Measurements from ENCODE around the gene RCOR3. TPM values are rescaled to one million over a fixed set of nuclear protein-coding genes. Genes with fewer than 3 reads are reported as not detected.
"Not testable (repeated sequence)": the region's sequence is repeated elsewhere in the genome, so short reads cannot be mapped to it uniquely, and the experiment has no call there.

The RCOR3 gene
- total RNA-seq, 1 experiment from 2014 or later: 39.0 TPM

DNA sequence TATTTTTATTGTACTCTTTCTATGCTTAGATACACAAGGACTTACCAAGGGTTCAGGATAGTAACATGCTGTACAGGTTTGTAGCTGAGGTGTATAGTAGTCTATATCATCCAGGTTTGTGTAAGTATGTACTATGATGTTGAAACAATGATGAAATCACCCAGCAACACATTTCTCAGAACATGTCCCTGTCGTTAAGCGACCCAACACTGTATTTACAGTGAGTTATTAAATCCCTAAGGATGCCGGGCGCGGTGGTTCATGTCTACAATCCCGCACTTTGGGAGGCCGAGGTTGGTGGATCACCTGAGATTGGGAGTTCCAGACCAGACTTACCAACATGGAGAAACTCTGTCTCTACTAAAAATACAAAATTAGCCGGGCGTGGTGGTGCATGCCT, 21.6 kb upstream of the RCOR3 start:
- no peaks in the 10 kb centered on the region for H3K9me3 ChIP-seq (ENCODE audit: low read depth, low read length, poor library complexity, severe bottlenecking)
- ChIA-PET CTCF (no interaction called here), POLR2A (ENCODE audit: low non-redundant PET) (no interaction called here)
- TF ChIP-seq EZH2 (IDR thresholded peaks at IDR 0.05; ENCODE audit: borderline replicate concordance, low read depth, low read length, poor library complexity, severe bottlenecking): no peak
- TF ChIP-seq, protein P1, sequence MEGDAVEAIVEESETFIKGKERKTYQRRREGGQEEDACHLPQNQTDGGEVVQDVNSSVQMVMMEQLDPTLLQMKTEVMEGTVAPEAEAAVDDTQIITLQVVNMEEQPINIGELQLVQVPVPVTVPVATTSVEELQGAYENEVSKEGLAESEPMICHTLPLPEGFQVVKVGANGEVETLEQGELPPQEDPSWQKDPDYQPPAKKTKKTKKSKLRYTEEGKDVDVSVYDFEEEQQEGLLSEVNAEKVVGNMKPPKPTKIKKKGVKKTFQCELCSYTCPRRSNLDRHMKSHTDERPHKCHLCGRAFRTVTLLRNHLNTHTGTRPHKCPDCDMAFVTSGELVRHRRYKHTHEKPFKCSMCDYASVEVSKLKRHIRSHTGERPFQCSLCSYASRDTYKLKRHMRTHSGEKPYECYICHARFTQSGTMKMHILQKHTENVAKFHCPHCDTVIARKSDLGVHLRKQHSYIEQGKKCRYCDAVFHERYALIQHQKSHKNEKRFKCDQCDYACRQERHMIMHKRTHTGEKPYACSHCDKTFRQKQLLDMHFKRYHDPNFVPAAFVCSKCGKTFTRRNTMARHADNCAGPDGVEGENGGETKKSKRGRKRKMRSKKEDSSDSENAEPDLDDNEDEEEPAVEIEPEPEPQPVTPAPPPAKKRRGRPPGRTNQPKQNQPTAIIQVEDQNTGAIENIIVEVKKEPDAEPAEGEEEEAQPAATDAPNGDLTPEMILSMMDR (conservative IDR thresholded peaks at IDR 0.05; ENCODE audit: low read depth, low read length): no peak
- no peak for DNase-seq (ENCODE audit: low spot score)
- no peaks in the 10 kb centered on the region for H3K4me1 ChIP-seq (ENCODE audit: insufficient read depth, low read length, poor library complexity, severe bottlenecking)
- H3K4me3 ChIP-seq (ENCODE audit: low read depth, low read length, poor library complexity, severe bottlenecking): no peak overlapping the region
- no peaks in the 10 kb centered on the region for H3K36me3 ChIP-seq (ENCODE audit: insufficient read depth, low read length, poor library complexity, severe bottlenecking)
- no TSS peak for BruUV-seq (replicated peaks)
- intact Hi-C loops (cut with micrococcal nuclease; ENCODE audit: unreplicated experiment): no loop called here
- no peak overlapping the region for H3K27ac ChIP-seq (ENCODE audit: low read depth, low read length, poor library complexity, severe bottlenecking)
- no peaks in the 10 kb centered on the region for H3K27me3 ChIP-seq (replicated peaks; ENCODE audit: insufficient read depth, low read depth, low read length, poor library complexity)

GRCh38 chr1:211240567-211240966, 18.6 kb upstream of the RCOR3 start:
- DNase-seq (ENCODE audit: low spot score); BruUV-seq (replicated peaks); H3K27ac ChIP-seq (ENCODE audit: low read depth, low read length, poor library complexity, severe bottlenecking); CTCF ChIA-PET; H3K4me1 ChIP-seq (ENCODE audit: insufficient read depth, low read length, poor library complexity, severe bottlenecking); H3K4me3 ChIP-seq (ENCODE audit: low read depth, low read length, poor library complexity, severe bottlenecking); POLR2A ChIA-PET (ENCODE audit: low non-redundant PET); intact Hi-C loops (cut with micrococcal nuclease; ENCODE audit: unreplicated experiment); H3K9me3 ChIP-seq (ENCODE audit: low read depth, low read length, poor library complexity, severe bottlenecking); H3K36me3 ChIP-seq (ENCODE audit: insufficient read depth, low read length, poor library complexity, severe bottlenecking); H3K27me3 ChIP-seq (replicated peaks; ENCODE audit: insufficient read depth, low read depth, low read length, poor library complexity): not testable (repeated sequence)

DNA sequence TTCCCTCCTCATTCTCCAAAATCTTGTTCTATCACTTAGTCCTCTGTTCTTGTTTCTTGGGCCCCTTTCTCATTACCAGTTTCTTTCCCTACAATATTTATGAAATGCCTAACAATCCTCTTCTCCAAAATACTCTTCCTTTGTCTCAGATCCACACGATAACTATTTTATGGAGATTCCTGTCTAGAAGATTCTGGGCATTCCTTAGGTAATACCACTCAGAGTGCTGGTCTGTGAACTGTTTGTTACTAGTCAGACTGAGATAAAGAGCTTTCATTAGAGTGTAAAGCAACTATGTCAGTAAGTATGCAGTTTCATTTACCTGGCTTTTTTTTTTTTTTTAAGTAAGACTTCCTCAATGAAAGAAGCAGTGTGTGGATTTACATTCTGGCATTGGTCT, 18.1 kb upstream of the RCOR3 start:
- no peak overlapping the region for H3K27ac ChIP-seq (ENCODE audit: low read depth, low read length, poor library complexity, severe bottlenecking)
- no peaks in the 10 kb centered on the region for H3K9me3 ChIP-seq (ENCODE audit: low read depth, low read length, poor library complexity, severe bottlenecking)
- ChIA-PET CTCF (no interaction called here), POLR2A (ENCODE audit: low non-redundant PET) (no interaction called here)
- no peak for TF ChIP-seq EZH2 (IDR thresholded peaks at IDR 0.05; ENCODE audit: borderline replicate concordance, low read depth, low read length, poor library complexity, severe bottlenecking)
- TF ChIP-seq, protein P1 (conservative IDR thresholded peaks at IDR 0.05; ENCODE audit: low read depth, low read length): no peak
- H3K4me1 ChIP-seq (ENCODE audit: insufficient read depth, low read length, poor library complexity, severe bottlenecking): no peaks in the 10 kb centered on the region
- H3K27me3 ChIP-seq (replicated peaks; ENCODE audit: insufficient read depth, low read depth, low read length, poor library complexity): no peaks in the 10 kb centered on the region
- H3K36me3 ChIP-seq (ENCODE audit: insufficient read depth, low read length, poor library complexity, severe bottlenecking): no peaks in the 10 kb centered on the region
- no peak overlapping the region for H3K4me3 ChIP-seq (ENCODE audit: low read depth, low read length, poor library complexity, severe bottlenecking)
- DNase-seq (ENCODE audit: low spot score): no peak
- BruUV-seq (replicated peaks): no TSS peak
- intact Hi-C loops (cut with micrococcal nuclease; ENCODE audit: unreplicated experiment): no loop called here

GRCh38 chr1:211243639-211244038, 15.5 kb upstream of the RCOR3 start:
- H3K9me3 ChIP-seq (ENCODE audit: low read depth, low read length, poor library complexity, severe bottlenecking); H3K36me3 ChIP-seq (ENCODE audit: insufficient read depth, low read length, poor library complexity, severe bottlenecking); BruUV-seq (replicated peaks); POLR2A ChIA-PET (ENCODE audit: low non-redundant PET); DNase-seq (ENCODE audit: low spot score); H3K4me1 ChIP-seq (ENCODE audit: insufficient read depth, low read length, poor library complexity, severe bottlenecking); H3K27me3 ChIP-seq (replicated peaks; ENCODE audit: insufficient read depth, low read depth, low read length, poor library complexity); H3K4me3 ChIP-seq (ENCODE audit: low read depth, low read length, poor library complexity, severe bottlenecking); H3K27ac ChIP-seq (ENCODE audit: low read depth, low read length, poor library complexity, severe bottlenecking); intact Hi-C loops (cut with micrococcal nuclease; ENCODE audit: unreplicated experiment); CTCF ChIA-PET: not testable (repeated sequence)

DNA sequence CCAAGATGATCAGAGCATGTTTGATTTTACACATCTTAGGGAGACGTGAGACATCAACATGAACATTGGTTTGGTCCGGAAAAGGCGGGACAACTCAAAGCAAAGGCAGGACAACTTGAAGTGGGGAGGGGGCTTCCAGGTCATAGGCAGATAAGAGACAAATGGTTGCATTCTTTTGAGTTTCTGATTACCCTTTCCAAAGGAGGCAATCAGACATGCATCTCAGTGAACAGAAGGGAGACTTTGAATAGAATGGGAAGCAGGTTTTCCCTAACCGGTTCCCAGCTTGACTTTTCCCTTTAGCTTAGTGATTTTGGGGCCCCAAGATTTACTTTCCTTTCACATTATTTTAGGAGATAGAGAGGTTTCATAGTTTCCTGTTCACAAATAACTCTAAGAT, 12.6 kb upstream of the RCOR3 start:
- BruUV-seq (replicated peaks); H3K27me3 ChIP-seq (replicated peaks; ENCODE audit: insufficient read depth, low read depth, low read length, poor library complexity); H3K4me1 ChIP-seq (ENCODE audit: insufficient read depth, low read length, poor library complexity, severe bottlenecking); H3K36me3 ChIP-seq (ENCODE audit: insufficient read depth, low read length, poor library complexity, severe bottlenecking); intact Hi-C loops (cut with micrococcal nuclease; ENCODE audit: unreplicated experiment); H3K4me3 ChIP-seq (ENCODE audit: low read depth, low read length, poor library complexity, severe bottlenecking); POLR2A ChIA-PET (ENCODE audit: low non-redundant PET); H3K9me3 ChIP-seq (ENCODE audit: low read depth, low read length, poor library complexity, severe bottlenecking); H3K27ac ChIP-seq (ENCODE audit: low read depth, low read length, poor library complexity, severe bottlenecking); CTCF ChIA-PET; DNase-seq (ENCODE audit: low spot score): not testable (repeated sequence)

All from A673 (cell line).